GM15510 (cell line): Measurements from ENCODE around the gene EME2.

ENCODE experiments used
- POLR2A ChIP-seq: IDR thresholded peaks from 3 replicates; pipeline ENCODE4 v1.6.1; 2011; ENCODE audit warnings: borderline replicate concordance; ENCODE audit not compliant: insufficient read length; ENCODE audit errors: extremely low read depth

EME2 gene, protein sequence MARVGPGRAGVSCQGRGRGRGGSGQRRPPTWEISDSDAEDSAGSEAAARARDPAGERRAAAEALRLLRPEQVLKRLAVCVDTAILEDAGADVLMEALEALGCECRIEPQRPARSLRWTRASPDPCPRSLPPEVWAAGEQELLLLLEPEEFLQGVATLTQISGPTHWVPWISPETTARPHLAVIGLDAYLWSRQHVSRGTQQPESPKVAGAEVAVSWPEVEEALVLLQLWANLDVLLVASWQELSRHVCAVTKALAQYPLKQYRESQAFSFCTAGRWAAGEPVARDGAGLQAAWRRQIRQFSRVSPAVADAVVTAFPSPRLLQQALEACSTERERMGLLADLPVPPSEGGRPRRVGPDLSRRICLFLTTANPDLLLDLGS

DNA sequence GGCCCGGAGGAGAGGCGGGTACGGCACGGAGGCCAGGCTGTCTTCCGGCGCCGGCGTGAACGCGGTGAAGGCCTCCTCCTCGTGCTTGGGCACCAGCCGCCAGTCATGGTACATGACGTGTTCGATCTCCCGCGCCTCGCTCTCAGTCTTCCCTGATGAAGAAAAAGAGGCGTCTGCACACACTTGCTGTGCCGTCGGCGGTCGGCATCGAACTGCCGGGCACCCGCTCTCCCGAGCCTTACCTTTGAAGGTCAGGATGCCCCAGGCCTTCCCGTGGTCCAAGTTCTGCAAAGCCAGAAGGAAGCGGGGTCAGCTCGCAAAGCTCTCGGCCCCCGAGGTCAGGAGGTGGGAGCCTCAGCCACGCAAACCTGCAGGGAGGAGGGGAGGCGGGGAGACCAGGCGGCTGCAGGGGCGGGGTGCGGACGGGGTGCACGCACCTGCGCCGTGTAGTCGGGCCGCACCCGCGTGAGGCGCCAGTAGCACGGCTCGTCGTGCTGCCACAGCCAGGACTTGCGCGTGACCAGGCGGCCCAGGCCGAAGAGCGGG, at the start of gene EME2:
TSS of gene EME2 (plus strand) at position 449 of the 546 bp plus-strand sequence. CDS start 418 bp downstream, outside the sequence.
- TF ChIP-seq POLR2A, result no peak

DNA sequence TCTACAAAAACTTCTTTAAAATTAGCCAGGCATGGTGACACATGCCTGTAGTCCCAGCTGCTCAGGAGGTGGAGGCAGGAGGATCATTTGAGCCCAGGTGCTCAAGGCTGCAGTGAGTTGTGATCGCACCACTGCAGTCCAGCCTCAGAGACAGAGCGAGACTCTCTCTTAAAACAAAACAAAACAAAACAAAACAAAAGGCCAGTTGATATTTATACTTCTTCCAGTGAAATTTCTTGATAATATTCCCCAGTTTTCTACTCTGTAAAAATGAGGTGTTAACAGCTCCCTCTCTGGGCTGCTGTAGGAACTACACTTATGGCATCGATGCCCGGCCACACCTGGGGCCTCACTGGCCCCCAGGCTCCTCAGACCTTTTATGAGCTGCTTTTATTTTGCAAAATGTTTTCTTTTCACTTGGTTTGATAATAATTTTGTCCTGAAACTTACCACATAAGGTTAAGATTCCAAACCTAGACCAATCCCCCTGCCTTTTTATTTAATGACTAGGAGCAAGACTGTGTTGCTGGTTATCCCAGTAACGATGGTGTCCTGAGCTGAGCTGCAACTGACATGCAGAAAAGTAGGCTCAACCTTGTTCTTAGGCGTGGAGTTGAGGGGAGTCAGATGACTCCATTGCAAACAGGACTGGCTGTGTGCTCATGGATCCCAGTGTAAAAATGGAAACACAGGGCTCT, 49.0 kb upstream of the EME2 start:
- no peak for TF ChIP-seq POLR2A

DNA sequence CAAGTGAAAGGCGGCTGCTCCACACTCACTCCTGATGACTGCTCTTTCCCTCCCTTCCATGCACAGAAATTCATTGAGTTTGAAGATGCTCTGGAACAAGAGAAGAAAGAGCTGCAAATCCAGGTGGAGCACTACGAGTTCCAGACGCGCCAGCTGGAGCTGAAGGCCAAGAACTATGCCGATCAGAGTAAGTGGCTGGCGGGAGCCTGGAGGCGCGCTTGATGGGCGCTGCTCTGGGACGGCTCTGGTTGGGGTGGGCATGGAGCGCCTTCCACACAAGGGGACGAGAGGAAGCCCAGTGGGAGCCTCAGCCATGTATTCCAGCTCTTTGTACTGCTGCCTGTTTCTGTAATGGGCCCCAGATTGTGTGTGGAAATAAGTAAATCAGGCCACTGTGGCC, 48.1 kb upstream of the EME2 start:
- no peak for TF ChIP-seq POLR2A

DNA sequence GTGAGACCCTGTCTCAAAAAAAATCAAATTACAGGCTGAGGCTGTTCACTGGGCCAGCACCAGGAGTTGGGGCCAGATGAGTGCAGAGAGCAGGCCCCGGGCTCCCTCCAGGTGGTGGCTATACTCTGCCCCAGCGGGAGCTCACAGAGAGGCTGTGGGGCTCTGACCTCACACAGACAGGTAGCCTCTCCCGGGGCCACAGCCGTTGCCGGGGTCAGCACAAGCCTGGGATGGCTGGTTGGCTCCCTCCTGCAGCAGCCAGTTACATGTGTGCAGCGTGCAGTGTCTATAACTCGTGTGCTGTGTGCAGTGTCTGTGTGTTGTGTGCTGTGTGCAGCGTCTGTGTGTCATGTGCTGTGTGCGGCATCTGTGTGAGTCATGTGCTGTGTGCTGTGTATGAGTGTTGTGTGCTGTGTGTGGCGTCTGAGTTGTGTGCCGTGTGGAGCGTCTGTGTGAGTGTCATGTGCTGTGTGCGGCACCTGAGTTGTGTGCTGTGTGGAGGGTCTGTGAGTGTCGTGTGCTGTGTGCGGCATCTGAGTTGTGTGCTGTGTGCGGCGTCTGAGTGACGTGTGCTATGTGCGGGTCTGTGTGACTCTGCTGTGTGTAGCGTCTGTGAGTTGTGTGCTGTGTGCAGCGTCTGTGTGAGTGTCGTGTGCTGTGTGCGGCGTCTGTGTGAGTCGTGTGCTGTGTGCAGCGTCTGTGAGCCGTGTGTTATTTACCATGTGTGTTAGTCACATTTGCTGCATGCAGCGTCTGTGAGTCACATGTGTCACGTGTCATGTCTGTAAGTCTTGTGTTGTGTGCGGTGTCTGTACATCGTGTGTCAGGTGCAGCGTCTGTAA, 45.7 kb upstream of the EME2 start:
- TF ChIP-seq POLR2A, result no peak

DNA sequence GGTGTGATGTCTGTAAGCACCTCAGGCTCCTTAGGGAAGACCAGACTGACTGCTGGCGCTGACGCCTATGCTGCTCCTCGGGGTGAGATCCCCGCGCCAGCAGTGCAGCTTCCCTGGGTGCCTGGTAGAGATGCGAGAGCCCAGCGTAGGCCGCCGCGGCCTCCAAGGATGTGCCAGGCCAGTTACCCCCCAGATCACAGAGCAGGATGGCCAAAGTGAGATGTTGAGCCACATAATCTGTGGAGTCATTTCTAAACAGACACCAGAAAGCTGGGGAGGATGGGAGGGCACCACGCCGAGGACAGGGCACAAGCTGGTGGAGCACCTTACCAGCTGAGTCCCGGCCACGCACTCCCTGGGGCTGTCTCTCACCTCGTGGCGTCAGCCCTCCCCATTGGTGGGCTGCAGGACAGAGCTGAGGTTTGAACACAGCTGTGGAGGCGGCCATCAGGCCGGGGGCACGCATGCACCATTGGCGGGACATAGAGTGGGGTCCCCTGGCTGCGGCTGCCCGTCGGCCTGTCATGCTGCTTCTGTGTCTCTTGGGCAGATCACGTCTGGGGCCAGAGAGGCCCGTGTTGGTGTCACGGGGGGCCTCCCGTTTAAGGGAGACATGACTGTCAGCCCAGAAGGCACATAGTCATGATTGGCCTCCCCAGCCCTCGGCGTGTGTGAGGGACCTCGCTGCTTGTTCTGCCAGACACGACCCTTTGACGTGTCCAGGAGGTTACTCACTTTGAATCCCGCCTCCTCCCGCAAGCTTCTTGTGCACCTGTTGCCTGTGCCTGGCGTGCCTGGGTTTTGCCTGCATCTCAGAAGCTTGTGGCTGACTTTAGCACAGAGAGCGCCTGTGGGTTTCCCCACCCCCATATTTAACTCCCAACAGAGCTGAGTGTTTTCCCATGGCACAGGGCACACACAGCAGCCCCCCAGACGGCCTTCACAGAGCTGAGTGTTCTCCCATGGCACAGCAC, 44.7 kb upstream of the EME2 start:
- TF ChIP-seq POLR2A, result no peak

DNA sequence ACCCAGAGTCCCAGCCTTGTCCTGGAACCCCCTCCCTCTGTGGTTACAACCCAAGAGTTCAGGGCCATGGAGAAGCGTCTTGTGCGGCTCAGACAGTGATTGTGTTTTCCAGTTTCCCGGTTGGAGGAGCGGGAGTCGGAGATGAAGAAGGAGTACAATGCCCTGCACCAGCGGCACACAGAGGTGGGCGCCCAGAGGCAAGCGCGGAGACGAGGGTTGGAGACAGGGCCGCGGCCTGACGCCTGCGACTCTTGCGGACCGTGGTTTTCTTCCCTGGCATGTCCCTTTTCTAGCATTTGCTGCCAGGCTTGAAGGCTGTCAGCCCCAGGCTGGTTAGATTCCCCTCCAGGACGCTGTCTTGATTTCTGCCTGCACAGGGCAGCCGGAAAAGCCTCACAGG, 43.6 kb upstream of the EME2 start:
- no peak for TF ChIP-seq POLR2A

DNA sequence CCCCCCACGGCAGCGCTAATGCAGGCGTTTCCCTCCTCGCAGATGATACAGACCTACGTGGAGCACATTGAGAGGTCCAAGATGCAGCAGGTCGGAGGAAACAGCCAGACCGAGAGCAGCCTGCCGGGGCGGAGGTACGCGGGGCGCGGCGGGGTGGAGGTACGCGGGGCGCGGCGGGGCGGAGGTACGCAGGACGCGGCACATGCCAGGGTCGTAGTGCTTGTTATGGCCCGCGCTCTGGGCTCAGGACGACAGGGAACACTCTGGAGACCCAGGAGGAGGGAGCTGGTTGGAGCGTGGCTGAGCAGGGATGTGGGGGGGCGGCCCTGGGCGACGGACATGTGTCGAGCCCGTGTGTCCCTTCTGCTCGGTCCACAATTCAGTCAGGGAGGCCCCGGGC, 43.2 kb upstream of the EME2 start:
- TF ChIP-seq POLR2A, result no peak

DNA sequence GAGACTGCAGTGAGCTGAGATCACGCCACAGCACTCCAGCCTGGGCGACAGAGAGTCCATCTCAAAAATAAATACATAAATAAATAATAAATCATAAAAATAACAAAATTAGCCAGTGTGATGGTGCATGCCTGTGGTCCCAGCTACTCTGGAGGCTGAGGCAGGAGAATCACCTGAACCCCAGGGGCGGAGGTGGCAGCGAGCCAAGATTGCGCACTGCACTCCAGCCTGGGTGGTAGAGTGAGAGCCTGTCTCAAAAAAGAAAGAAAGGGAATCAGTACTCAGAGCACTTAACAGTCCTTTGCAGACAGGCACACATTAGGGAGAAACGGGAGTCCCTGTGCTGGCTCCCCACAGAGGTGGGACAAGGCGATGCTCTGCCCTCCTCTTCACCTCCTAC, 41.5 kb upstream of the EME2 start:
- TF ChIP-seq POLR2A, result no peak

DNA sequence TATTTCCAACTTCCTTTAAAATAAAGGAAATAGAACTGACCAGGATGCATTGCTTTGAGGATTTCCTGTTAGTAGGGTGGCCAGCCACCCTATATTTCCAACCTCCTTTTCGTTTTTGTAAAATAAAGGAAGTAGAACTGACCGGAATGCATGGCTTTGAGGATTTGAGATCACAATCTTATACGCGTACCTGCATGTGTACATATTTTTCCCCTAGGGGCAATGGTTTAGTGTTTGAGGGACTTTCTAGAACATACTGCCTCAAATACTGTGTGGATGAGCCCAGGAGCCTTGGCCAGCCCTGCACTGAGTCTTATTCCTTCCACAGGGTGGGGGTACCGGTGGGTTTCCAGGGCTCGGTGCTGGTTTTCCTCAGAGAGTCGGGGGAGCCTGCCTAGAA, 41.0 kb upstream of the EME2 start:
- TF ChIP-seq POLR2A, result no peak

DNA sequence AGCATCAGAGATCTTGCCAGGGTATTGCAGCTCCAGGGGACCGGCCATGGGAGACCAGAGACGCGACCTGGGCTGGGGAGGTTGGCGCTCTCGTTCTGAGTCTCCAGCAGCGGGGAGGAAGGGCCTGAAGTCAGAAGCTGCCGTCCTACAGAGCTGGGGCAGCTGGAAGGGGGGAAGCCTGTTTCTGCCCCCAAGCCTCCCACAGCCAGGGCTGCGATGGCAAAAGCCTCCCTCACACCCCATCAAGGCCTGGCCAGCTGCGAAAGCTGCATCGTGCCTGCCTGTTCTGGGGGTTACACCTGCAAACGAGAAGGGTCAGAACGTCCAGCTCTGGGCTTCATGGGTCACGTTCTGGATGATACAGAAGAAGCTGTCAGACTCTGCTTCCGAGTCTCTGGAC, 40.5 kb upstream of the EME2 start:
- TF ChIP-seq POLR2A, result no peak

DNA sequence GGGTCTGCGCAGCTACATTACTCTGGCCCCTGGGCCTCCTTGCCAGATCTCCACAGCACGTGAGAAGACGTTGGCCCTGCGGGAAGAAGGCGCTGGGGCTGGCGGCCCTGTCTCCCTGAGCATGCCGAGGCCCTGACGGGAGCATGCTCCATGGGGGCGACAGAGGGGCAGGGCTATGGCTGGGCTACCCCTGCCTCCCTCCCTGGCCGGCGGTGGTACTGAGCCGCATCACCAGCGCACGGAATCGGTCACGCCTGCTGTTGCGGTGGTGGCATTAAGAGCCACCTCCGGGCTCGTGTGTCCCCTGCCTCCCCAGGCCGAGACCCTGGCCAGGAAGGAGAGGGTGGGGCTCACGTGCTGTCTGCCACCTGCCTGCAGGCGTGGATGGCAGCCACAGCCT, 38.5 kb upstream of the EME2 start:
- no peak for TF ChIP-seq POLR2A

DNA sequence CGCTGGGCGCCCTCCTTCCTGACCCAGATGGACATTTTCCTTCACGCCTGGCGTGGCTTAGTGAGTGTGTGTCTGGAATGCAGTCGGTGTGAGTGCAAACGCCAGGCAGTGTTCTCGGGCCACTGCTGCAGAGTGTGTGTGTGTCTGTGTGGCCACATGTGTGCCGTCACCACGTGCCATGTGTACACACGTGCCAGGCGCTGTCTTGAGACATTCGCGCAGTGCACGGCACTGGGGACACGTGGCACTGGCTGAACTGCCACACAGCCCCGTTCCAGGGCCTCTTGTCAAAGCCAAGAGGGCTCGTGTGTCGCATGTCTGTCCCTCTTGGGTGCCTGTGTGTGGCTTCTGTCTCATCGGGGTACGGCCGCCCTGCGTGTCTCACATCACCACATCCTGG, 37.8 kb upstream of the EME2 start:
- no peak for TF ChIP-seq POLR2A

DNA sequence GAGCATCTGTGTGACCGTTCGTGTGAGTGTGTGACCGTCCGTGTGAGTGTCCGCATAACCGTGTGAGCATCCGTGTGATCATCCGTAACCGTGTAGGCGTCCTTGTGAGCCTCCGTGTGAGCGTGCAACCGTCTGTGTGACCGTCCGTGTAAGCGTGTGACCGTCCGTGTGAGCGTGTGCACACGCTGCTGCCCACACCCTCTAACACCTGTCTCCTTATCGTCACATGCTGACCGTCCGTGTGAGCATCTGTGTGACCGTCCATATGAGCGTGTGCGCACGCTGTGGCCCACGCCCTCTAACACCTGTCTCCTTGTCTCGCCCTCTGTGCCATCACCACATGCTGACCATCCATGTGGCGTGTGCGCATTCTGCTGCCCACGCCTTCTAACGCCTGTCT, 32.4 kb upstream of the EME2 start:
- TF ChIP-seq POLR2A, result no peak
